Measurements from ENCODE around the gene RTN4RL1.

RTN4RL1 gene

GRCh38 chr17:1976000-1976682 is 49.0 kb downstream of the RTN4RL1 start:
- DNase-seq, result no peak

DNA sequence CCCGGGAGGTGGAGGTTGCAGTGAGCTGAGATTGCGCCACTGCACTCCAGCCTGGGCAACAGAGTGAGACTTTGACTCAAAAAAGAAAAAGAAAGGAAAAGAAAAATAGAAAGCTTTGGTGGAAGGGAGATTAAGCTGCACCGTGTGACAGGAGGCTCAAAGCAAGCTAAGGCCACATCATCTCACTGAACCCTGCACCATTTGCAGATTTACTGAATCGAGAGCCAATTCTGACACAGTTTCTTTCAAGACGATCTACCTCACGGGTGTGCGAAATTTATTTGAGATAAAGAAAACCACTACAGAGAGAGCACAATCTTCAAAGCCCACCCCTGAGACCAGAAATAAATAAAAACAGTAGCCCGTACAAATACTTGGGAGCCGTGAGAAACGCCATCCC is 49.6 kb downstream of the RTN4RL1 start:
- no peak for DNase-seq

- DNase-seq, result no peak
Observed at GRCh38 chr17:1972487-1973160, 52.5 kb downstream of the RTN4RL1 start.

- DNase-seq, result no peak
Observed at GRCh38 chr17:1970843-1971384, 54.2 kb downstream of the RTN4RL1 start.

DNA sequence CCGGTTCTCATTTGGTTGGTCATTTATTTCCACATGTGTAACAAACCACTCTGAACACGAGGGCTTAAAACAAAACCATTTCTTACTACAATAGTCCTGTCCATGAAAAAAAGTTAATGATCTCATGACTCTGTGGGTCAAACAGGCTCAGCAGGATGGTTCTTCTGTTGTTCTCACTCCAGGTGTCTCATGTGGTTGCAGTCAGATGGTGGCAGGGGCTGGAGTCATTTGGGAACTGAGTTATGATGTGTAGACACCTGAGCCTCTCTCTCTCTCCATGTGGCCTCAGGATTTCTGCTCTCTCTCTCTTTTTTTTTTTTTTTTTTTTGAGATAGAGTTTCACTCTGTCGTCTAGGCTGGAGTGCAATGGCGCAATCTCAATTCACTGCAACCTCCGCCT is 55.4 kb downstream of the RTN4RL1 start:
- DNase-seq, result no peak

DNA sequence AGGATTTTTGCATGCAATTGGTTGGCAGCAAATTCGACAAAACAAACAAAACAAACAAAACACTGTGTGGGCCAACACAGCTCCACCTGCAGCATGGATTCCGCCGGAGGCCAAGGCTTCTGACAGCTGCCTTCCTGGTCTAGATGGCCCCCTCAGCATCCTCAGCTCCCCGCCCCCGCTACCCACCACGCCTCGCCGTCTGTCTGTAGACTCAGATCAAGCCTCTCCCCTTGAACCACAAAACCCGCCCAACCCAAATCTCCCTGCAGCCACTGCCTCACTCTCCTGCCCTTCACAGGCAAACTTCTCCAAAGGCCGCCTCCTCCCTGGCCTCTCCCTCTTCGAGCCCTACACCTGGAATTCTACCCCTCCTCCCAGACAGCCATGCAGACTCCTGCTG is 57.9 kb downstream of the RTN4RL1 start:
- DNase-seq, result no peak

GRCh38 chr17:1966274-1967086 is 58.7 kb downstream of the RTN4RL1 start:
- DNase-seq, result no peak

DNA sequence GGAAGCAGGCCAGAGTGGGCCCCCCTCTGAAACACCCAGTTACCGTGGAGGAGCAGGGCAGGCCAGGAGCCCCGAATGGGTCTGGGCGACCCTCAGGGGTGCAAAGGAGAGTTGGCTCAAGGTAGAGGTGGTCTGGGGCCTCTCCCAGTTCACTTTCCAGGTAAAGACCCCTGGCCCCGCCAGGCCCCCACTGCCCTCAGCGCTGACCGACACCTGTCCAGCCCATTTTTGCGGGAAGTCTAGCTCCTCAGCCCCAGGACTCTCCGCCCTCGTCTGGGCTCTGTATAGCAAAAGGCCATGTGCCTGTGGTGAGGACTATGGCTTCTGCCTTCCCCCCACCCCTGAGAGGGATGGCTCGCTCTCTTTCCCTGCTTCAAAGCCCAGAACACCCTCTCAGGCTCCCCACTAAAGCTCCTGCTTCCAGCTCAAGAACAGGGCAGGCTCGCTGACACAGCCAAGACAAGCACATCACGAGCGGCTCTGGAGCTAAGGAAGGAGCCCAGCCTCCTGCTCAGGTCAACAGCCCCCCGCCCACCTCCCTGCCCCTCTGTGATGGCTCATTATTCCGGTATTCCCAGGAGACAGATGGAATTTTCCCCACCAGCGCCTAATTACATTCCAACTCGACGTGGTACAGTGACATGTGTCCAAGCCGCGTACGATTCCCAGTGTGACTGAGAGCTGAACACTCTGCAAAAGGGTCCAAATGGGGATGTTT is 59.4 kb downstream of the RTN4RL1 start:
- DNase-seq, result no peak

DNA sequence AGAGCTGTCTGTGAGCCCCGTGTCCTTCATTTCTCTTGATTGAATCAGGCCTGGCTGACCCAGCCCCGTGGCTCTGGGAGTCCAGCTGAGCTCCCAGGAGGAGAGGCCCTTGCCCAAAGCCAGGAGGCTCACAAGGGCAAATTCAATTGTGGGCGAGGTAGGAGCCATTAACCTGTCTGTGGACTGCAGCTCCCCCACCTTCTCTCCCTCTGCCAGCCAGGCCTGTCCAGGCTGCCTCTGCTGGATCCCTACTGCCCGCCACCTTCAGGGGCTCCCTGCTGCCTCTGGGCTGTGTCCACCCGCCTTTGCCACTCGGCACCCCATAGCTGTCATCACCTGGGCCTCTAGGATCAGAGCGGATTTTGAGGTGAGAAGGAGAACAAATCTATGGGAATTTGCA is 61.9 kb downstream of the RTN4RL1 start:
- DNase-seq, result no peak

DNA sequence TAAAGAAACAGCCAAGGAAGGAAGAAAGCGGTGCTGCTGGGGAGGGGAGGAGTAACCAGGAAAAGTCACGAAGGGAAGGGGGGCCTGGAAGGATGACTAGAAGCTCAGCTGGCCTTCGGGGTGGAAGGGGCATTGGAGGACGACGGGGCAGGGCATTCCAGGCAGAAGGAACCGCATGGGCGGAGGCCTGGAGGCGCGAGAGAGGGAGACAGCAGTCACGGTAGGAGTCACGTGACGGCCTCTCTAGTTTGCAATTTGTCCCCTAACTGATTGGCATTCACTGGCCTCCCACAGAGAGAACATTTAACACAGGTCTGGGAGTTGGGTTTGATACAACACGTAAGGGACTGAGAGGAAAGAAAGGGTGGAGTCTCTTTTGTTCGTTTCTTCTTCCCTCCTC is 63.9 kb downstream of the RTN4RL1 start:
- no peak for DNase-seq

DNA sequence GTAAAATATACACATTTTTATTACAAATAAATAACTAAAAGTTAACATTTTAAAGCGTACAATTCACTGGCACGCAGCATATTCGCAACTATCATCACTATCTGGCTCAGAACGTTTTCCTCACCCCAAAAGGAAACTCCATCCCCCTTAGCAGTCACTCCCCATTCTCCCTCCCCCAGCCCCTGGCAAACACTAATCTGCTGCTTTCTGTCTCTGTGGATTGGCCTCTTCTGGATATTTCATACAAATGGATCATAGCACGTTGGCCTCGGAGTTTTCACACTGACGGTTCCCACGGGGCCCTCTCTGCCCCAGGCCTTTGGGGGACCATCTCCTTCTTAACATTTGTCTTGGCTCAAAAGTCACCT is 64.6 kb downstream of the RTN4RL1 start:
- no peak for DNase-seq

DNA sequence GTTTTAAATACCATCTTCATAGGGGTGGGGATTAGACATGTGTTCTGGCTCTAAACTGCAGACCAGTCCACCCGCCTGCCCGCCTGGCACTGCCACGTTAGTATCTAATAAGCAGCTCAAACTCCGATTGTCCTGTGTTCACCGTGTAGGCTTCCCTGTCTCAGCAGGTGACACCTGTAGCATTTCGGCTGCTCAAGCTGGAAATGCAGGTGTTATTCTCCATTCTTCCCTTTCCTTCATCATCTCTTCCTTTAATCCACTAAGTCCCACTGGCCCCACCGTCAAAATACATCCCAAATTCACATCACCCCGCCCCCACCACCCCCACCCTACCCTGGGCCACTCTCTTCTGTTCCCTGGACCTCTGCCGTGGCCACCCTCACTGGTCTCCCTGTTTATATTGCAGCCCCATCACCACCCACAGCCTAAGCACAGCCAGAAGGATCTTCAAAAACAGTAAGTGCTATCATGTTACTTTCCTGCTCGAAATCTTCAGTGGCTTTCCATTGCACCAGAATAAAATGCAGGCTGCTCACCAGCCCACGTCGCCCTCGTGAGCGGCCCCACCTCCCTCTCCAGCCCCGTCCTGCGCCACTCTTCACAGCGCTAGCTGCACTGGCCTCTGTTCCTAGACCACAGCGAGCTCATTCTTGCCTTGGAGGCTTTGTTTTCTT is 65.1 kb downstream of the RTN4RL1 start:
- DNase-seq, result peak; percentile 32

DNA sequence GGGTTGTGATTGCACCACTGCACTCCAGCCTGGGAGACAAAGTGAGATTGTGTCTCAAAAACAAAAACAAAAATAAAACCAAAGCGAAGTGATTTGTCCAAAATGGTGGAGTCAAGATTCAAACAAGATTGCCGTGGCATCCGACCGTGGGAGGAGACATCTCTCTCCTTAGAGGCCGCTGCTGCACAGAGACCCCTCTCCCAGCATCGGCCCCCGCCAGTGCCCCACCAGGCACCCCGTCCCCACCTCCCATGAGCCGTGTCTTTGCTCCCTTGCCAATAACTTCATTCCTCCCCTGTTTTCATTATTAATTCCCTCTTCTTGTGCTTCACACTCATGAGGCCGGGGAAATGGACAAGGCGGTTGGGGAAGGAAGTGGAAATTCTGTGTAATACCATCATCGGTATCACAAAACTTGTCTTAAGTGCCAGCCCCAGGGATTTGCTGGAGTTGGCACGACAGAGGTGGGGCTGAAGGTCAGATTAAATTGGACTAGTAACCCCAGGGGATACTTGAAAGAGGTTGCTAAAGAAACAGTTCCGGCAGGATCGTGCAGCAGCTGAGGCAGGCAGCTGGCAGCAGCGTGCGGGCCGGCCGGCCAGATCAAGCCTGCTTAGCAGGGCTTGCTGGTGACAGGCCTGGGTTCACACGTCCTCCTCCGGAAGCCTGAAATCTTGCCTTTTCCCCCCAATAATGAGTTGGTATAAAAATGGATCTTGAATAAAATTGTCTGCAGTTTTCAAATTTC is 66.8 kb downstream of the RTN4RL1 start:
- DNase-seq, result peak; percentile 87

DNA sequence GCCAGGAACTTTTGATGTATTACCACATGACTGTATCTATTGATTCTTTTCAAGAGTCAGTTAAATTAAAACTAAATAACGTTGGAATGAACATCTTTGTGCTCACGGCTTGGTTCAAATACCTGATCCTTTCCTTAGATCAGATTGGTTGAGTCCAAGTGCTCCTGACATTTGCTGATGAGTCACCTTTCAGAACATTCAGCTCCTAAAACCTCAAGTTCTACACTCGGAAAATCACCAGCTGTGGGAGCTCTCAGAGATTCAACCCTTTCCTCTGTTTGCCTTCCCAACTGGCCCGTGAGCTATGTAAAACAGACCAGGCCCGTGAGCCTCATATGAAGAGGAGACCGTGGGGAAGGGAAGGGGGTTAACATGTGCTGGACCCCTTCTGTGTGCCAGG is 68.1 kb downstream of the RTN4RL1 start:
- no peak for DNase-seq

DNA sequence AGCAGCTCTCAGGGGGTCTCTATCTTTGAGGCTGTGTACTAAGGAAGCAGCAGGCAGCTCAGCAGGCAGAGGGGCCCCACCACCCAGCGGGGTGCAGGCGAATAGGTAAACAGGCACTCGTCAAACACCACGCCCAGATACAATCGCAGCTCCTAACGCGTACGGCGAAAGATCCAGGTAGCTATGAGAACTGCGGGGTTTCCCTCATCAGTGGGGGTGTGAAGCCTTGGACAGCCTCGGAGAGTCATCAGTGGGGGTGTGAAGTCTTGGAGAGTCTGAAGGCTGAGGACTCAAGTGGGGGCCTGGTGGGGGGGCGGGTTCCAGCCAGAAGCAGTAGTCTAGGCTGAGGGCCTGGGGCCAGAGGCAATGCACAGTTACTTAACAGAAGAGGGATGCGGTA is 69.0 kb downstream of the RTN4RL1 start:
- no peak for DNase-seq

GRCh38 chr17:1953831-1954230 is 71.3 kb downstream of the RTN4RL1 start:
- no peak for DNase-seq

DNA sequence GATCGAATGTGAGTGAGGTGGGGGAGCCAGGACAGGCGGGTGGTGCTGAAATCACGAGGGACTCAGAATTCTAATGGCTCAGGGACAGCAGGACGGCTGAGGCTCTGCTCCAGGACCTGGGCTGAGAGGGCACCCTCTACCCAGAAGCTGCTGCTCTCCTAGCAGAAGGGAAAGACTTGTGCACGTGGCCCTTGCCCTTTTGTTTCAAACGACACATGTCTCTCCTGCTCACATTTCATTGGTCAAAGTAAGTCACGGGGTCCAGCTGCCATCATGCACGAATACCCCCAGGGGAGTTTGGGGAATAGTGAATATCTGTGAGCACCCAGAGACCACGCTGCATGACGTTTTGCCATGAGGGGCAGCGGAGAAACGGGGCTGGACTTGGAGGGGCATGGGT is 73.2 kb downstream of the RTN4RL1 start:
- no peak for DNase-seq

GRCh38 chr17:1949754-1950153 is 75.4 kb downstream of the RTN4RL1 start:
- no peak for DNase-seq

DNA sequence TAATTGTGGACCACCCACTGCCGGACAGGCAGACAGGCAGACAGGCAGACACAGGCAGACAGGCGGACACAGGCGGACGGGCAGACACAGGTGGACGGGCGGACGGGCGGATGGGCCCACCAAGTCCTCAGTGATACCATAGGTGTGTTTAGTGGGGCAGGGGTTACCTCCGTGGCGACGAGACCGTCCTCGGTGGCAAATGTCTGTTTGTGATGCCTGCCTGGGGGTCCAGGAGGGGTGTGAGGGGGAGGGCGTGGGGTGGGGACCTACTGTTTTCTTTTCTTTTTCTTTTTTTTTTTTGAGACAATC is 76.7 kb downstream of the RTN4RL1 start:
- DNase-seq, result no peak

DNA sequence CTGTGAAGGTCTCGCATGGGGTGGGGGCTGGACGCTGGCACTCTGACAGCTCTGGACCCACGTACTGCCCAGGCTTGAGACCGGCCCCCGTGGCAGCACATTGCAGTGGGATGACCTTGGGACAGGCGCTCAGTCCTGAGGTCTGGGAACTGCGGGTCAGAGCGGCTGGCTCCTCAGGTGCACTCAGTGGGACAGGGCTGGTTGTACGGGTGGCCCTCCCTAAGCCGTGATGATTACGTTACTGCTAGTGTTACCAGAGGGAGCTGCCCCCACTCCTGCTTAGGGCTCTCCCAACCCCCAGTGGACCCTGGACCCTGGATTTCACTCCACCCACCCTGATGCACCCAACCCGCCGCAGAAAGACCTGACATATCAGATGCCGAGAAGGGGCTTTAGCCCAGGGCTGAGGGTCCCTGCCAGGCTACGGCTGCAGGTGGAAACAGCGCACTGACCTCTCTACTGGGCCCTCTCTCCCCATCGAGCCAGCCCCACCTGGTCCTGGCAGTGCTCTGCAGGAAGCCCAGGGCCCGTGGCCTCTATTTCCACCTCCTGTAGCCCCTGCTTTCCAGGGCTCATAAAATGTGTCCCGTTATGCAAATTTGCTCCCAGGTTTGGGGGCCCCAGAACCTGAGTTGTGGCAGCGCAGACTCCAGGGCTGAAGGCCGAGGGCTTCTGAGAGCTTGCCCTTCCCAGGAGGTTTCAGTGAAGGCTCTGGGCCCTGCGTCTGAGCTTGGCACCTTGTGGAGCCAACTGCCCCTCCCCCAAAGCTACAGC is 77.2 kb downstream of the RTN4RL1 start:
- no peak for DNase-seq

DNA sequence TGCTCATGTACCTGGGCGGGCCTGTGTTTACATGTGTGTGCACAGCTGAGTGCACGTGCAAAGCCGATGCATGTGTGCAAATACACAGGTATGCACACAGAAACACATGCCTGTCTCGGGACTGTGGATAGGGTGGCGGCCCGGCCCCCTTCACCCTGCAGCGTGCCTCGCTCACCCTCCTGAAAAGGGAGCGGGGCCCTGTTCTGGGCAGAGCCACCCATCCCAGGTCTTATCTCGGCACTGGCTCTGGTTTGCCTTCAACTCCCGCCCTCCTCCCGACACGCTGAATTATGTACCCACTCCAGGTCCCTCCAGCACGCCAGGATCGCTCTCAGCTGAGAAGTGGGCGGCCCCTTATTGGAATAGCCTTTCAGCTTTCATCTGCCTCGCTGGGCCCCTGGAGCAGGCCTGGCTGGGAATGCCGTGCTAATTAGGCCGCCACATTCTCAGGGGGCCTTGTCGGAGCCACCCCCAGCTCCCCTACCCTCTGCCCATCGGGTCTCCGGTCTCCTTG is 77.8 kb downstream of the RTN4RL1 start:
- no peak for DNase-seq

Data from NCI-H1436 (cell line).